ENCODE data around the gene AACS. TPM values are rescaled to one million over a fixed set of nuclear protein-coding genes. Genes with fewer than 3 reads are reported as not detected.

The AACS gene
- polyA plus RNA-seq, 2 of the 4 experiments (the other 2 are of a cell fraction), result 18.6 to 20.4 TPM

- Histone ChIP-seq H3K4me3 (no peak overlapping the region), H3K4me1 (no peaks in the 10 kb centered on the region), H3K9me3 (peaks cover 3% of the 10 kb centered on the region; the same call in 1 of the 3 replicates), H3K4me2 (no peak overlapping the region), H3K27ac (no peak overlapping the region)
- TF ChIP-seq ELK1 (IDR thresholded peaks at IDR 0.05; ENCODE audit: low read depth, low read length) (no peak), FOSB (CRISPR knock-in tag; IDR thresholded peaks at IDR 0.05) (no peak), MYC (IDR thresholded peaks at IDR 0.05; ENCODE audit: borderline replicate concordance, low read length) (no peak), USF2 (IDR thresholded peaks at IDR 0.05) (no peak), RAD21 (conservative IDR thresholded peaks at IDR 0.05 in 1 of 2, IDR thresholded peaks at IDR 0.05 in 1 of 2) (no peak), POLR2AphosphoS2 (conservative IDR thresholded peaks at IDR 0.05; ENCODE audit: low read length) (no peak), POLR2A (IDR thresholded peaks at IDR 0.05; ENCODE audit: low read length) (no peak), HEYL (CRISPR knock-in tag; IDR thresholded peaks at IDR 0.05) (no peak), E2F6 (IDR thresholded peaks at IDR 0.05; ENCODE audit: borderline replicate concordance, low read depth) (no peak), REST (IDR thresholded peaks at IDR 0.05) (no peak), RFX5 (IDR thresholded peaks at IDR 0.05) (no peak), CTCF (IDR thresholded peaks at IDR 0.05) (no peak), ZNF302 (CRISPR knock-in tag; IDR thresholded peaks at IDR 0.05) (no peak), CHD2 (IDR thresholded peaks at IDR 0.05; ENCODE audit: low read length, partially characterized antibody) (no peak), NFE2L2 (conservative IDR thresholded peaks at IDR 0.05; ENCODE audit: low read length) (no peak), ZFP36 (IDR thresholded peaks at IDR 0.05; ENCODE audit: borderline replicate concordance, partially characterized antibody) (no peak), JUNB (IDR thresholded peaks at IDR 0.05) (no peak), CBX2 (IDR thresholded peaks at IDR 0.05; ENCODE audit: borderline replicate concordance, low read depth) (no peak), MAX (IDR thresholded peaks at IDR 0.05) (no peak)
- ChIA-PET CTCF (interaction anchor here (1.1 to 1.3 kb wide), 2 partner anchors 12 to 18 kb away, joined by 3 to 6 read pairs; no protein-coding TSS in a partner anchor), POLR2A (interaction anchor here (0.7 kb wide), 1 partner anchor 339 kb away, joined by 10 read pairs; no protein-coding TSS in a partner anchor)
- WGBS (ENCODE audit: missing lambda C conversion rate), result 81% methylated on average over 8 of the region's 8 CpGs
- ATAC-seq (no peak), FAIRE-seq (no peak), DNase-seq (ENCODE audit: low read depth in 1 of 2, low spot score in 1 of 2) (no peak)
Observed at GRCh38 chr12:125164541-125164940, 99.3 kb downstream of the AACS start.

Data from A549 (cell line).